SJSA1 (cell line): ENCODE measurements around the gene ANKRD24. TPM values are rescaled to one million over a fixed set of nuclear protein-coding genes. Genes with fewer than 3 reads are reported as not detected.
"Not testable (repeated sequence)": the region's sequence is repeated elsewhere in the genome, so short reads cannot be mapped to it uniquely, and the experiment has no call there.

Source experiments
- DNase-seq, 2 experiments: peaks; one replicate each; pipeline ENCODE4 v3.0.0-alpha.2; 2015 to 2020; ENCODE audit warnings: low spot score in 2 of 2, low read depth in 1 of 2
- H3K27ac ChIP-seq: fragments of 250-450 bp; sonication (Bioruptor Pico); 2 replicates; pipeline ENCODE4 v1.5.1; 2020; ENCODE audit warnings: mild to moderate bottlenecking, moderate library complexity
- H3K27me3 ChIP-seq: fragments of 250-450 bp; sonication (Bioruptor Pico); replicated peaks from 2 replicates; pipeline ENCODE4 v1.5.1; 2020; ENCODE audit warnings: mild to moderate bottlenecking, moderate library complexity
- H3K36me3 ChIP-seq: fragments of 250-450 bp; sonication (Bioruptor Pico); 2 replicates; pipeline ENCODE4 v1.5.1; 2020; ENCODE audit warnings: mild to moderate bottlenecking
- H3K4me1 ChIP-seq: fragments of 250-450 bp; sonication (Bioruptor Pico); replicated peaks from 2 replicates; pipeline ENCODE4 v1.6.1; 2021; ENCODE audit warnings: mild to moderate bottlenecking
- H3K4me3 ChIP-seq: fragments of 250-450 bp; sonication (Bioruptor Pico); 2 replicates; pipeline ENCODE4 v1.5.1; 2020; ENCODE audit warnings: mild to moderate bottlenecking
- H3K9me3 ChIP-seq: fragments of 250-450 bp; sonication (Bioruptor Pico); replicated peaks from 2 replicates; pipeline ENCODE4 v1.5.1; 2020; ENCODE audit warnings: mild to moderate bottlenecking
- total RNA-seq: library from RNA; depleted of rRNA; stranded (reverse); fragments of >200 nt; shearing (Covaris generic); gene quantifications from 2 replicates; pipeline ENCODE4 v1.2.3, GENCODE V29; 2014; rRNA removed

The ANKRD24 gene
- 0.05 and 0.09 TPM in 2 replicates for total RNA-seq

GRCh38 chr19:4182084-4182810 is at the start of gene ANKRD24, which contains the start of gene SIRT6:
Gene ANKRD24, plus strand, starts transcription at chr19:4182689. Its CDS starts 3,737 bp downstream, at chr19:4186426.
Gene SIRT6, minus strand, starts transcription at chr19:4182563. Its CDS starts 24 bp downstream, at chr19:4182539.
- Histone ChIP-seq H3K9me3 (no peaks in the 10 kb centered on the region), H3K27me3 (no peaks in the 10 kb centered on the region)

GRCh38 chr19:4134351-4134750 is 48.1 kb upstream of the ANKRD24 start:
- Histone ChIP-seq H3K36me3 (no peaks in the 10 kb centered on the region), H3K9me3 (no peaks in the 10 kb centered on the region), H3K4me3 (no peak overlapping the region), H3K27ac (no peak overlapping the region), H3K27me3 (no peaks in the 10 kb centered on the region), H3K4me1 (peaks cover 7% of the 10 kb centered on the region)
- DNase-seq, result no peak

More at GRCh38 chr19:4182084-4182810, at the start of gene ANKRD24, which contains the start of gene SIRT6:
- DNase-seq, result peak; percentile 94 to 96
- Histone ChIP-seq H3K4me3 (peak within 1 kb of the TSS; percentile 81), H3K27ac (peak within 1 kb of the TSS; percentile 49), H3K36me3 (peaks cover 28% of the 10 kb centered on the region), H3K4me1 (peaks cover 5% of the 10 kb centered on the region; the same call in 1 of the 2 replicates)

- H3K27ac ChIP-seq, DNase-seq, H3K9me3 ChIP-seq, H3K4me3 ChIP-seq, H3K27me3 ChIP-seq, H3K36me3 ChIP-seq: not testable (repeated sequence)
- peaks cover 11% of the 10 kb centered on the region for H3K4me1 ChIP-seq
These were observed 47.1 kb upstream of the ANKRD24 start for GRCh38 chr19:4135386-4135785.

- no peak overlapping the region for H3K4me3 ChIP-seq
- no peak for DNase-seq
These were observed 45.8 kb upstream of the ANKRD24 start for GRCh38 chr19:4136680-4137088.

GRCh38 chr19:4138445-4138844 is 44.0 kb upstream of the ANKRD24 start:
- no peak overlapping the region for H3K27ac ChIP-seq
- H3K27me3 ChIP-seq, result no peaks in the 10 kb centered on the region
- DNase-seq, result no peak
- H3K4me1 ChIP-seq, result peaks cover 7% of the 10 kb centered on the region
- no peak overlapping the region for H3K4me3 ChIP-seq
- no peaks in the 10 kb centered on the region for H3K9me3 ChIP-seq
- H3K36me3 ChIP-seq, result no peaks in the 10 kb centered on the region

More at GRCh38 chr19:4136680-4137088, 45.8 kb upstream of the ANKRD24 start:
- no peaks in the 10 kb centered on the region for H3K36me3 ChIP-seq
- no peaks in the 10 kb centered on the region for H3K9me3 ChIP-seq
- H3K4me1 ChIP-seq, result peaks cover 7% of the 10 kb centered on the region
- no peaks in the 10 kb centered on the region for H3K27me3 ChIP-seq
- H3K27ac ChIP-seq, result no peak overlapping the region

GRCh38 chr19:4139614-4140236 is 42.8 kb upstream of the ANKRD24 start:
- DNase-seq, result peak; percentile 43 to 80

GRCh38 chr19:4140237-4140711 is 42.2 kb upstream of the ANKRD24 start:
- Histone ChIP-seq H3K27me3 (peaks cover 4% of the 10 kb centered on the region; the same call in 1 of the 2 replicates), H3K4me3 (no peak overlapping the region), H3K36me3 (no peaks in the 10 kb centered on the region), H3K27ac (no peak overlapping the region), H3K9me3 (no peaks in the 10 kb centered on the region), H3K4me1 (peaks cover 7% of the 10 kb centered on the region)
- DNase-seq, result peak in 1 of 2 experiments; percentile 44

More at GRCh38 chr19:4139614-4140236, 42.8 kb upstream of the ANKRD24 start:
- Histone ChIP-seq H3K27me3 (peaks cover 3% of the 10 kb centered on the region; the same call in 1 of the 2 replicates), H3K4me1 (peaks cover 7% of the 10 kb centered on the region), H3K27ac (no peak overlapping the region), H3K9me3 (no peaks in the 10 kb centered on the region), H3K36me3 (no peaks in the 10 kb centered on the region), H3K4me3 (no peak overlapping the region)

- not testable (repeated sequence) for DNase-seq, H3K27ac ChIP-seq, H3K4me3 ChIP-seq, H3K27me3 ChIP-seq, H3K9me3 ChIP-seq, H3K36me3 ChIP-seq
- peaks cover 12% of the 10 kb centered on the region for H3K4me1 ChIP-seq
These were observed 39.6 kb upstream of the ANKRD24 start for GRCh38 chr19:4142916-4143315.

GRCh38 chr19:4144666-4145249 is 37.7 kb upstream of the ANKRD24 start:
- Histone ChIP-seq H3K27me3 (peaks cover 11% of the 10 kb centered on the region), H3K4me1 (peaks cover 12% of the 10 kb centered on the region), H3K4me3 (no peak overlapping the region), H3K36me3 (no peaks in the 10 kb centered on the region), H3K9me3 (no peaks in the 10 kb centered on the region), H3K27ac (no peak overlapping the region)
- DNase-seq, result no peak

- peaks cover 45% of the 10 kb centered on the region for H3K27me3 ChIP-seq
- DNase-seq, result no peak
- peaks cover 5% of the 10 kb centered on the region for H3K4me1 ChIP-seq
- H3K27ac ChIP-seq, result no peak overlapping the region
- no peaks in the 10 kb centered on the region for H3K36me3 ChIP-seq
- no peaks in the 10 kb centered on the region for H3K9me3 ChIP-seq
- no peak overlapping the region for H3K4me3 ChIP-seq
These were observed 32.8 kb upstream of the ANKRD24 start for GRCh38 chr19:4149518-4150288.

GRCh38 chr19:4151623-4152022 is 30.9 kb upstream of the ANKRD24 start:
- no peak for DNase-seq
- Histone ChIP-seq H3K9me3 (no peaks in the 10 kb centered on the region), H3K4me1 (no peaks in the 10 kb centered on the region), H3K27me3 (peaks cover 47% of the 10 kb centered on the region), H3K27ac (no peak overlapping the region), H3K36me3 (no peaks in the 10 kb centered on the region), H3K4me3 (no peak overlapping the region)

- no peak for DNase-seq
These were observed 30.1 kb upstream of the ANKRD24 start for GRCh38 chr19:4152241-4152998.

More at GRCh38 chr19:4152241-4152998, 30.1 kb upstream of the ANKRD24 start:
- no peaks in the 10 kb centered on the region for H3K4me1 ChIP-seq
- no peak overlapping the region for H3K27ac ChIP-seq
- H3K4me3 ChIP-seq, result no peak overlapping the region
- peaks cover 54% of the 10 kb centered on the region for H3K27me3 ChIP-seq
- no peaks in the 10 kb centered on the region for H3K36me3 ChIP-seq
- H3K9me3 ChIP-seq, result no peaks in the 10 kb centered on the region
